GM15510 (cell line): ENCODE measurements around the gene NEK10.

Source experiments
- POLR2A ChIP-seq: IDR thresholded peaks from 3 replicates; pipeline ENCODE4 v1.6.1; 2011; ENCODE audit warnings: borderline replicate concordance; ENCODE audit not compliant: insufficient read length; ENCODE audit errors: extremely low read depth

NEK10 gene

GRCh38 chr3:27287052-27287451, 82.1 kb downstream of the NEK10 start:
- no peak for TF ChIP-seq POLR2A

- no peak for TF ChIP-seq POLR2A
Measured at GRCh38 chr3:27285668-27286067, 83.5 kb downstream of the NEK10 start.

GRCh38 chr3:27281671-27282150, 87.5 kb downstream of the NEK10 start:
- no peak for TF ChIP-seq POLR2A

- TF ChIP-seq POLR2A, result no peak
Measured at GRCh38 chr3:27279123-27279522, 90.1 kb downstream of the NEK10 start.

GRCh38 chr3:27278383-27279055, 90.7 kb downstream of the NEK10 start:
- no peak for TF ChIP-seq POLR2A

- TF ChIP-seq POLR2A, result no peak
Measured at GRCh38 chr3:27275441-27275990, 93.7 kb downstream of the NEK10 start.

- TF ChIP-seq POLR2A, result no peak
Measured at GRCh38 chr3:27271890-27272289, 97.3 kb downstream of the NEK10 start.

GRCh38 chr3:27254896-27255295, 114.3 kb downstream of the NEK10 start:
- no peak for TF ChIP-seq POLR2A

GRCh38 chr3:27253831-27254230, 115.4 kb downstream of the NEK10 start:
- TF ChIP-seq POLR2A, result no peak

GRCh38 chr3:27253391-27253790, 115.8 kb downstream of the NEK10 start:
- TF ChIP-seq POLR2A, result no peak

GRCh38 chr3:27252646-27253045, 116.5 kb downstream of the NEK10 start:
- TF ChIP-seq POLR2A, result no peak

- no peak for TF ChIP-seq POLR2A
Measured at GRCh38 chr3:27244374-27244773, 124.8 kb downstream of the NEK10 start.

- TF ChIP-seq POLR2A, result no peak
Measured at GRCh38 chr3:27239951-27240350, 129.2 kb downstream of the NEK10 start.

- TF ChIP-seq POLR2A, result no peak
Measured at GRCh38 chr3:27228805-27229204, 140.4 kb downstream of the NEK10 start.

- no peak for TF ChIP-seq POLR2A
Measured at GRCh38 chr3:27224197-27224596, 145.0 kb downstream of the NEK10 start.

GRCh38 chr3:27221264-27221932, 147.8 kb downstream of the NEK10 start:
- no peak for TF ChIP-seq POLR2A

- no peak for TF ChIP-seq POLR2A
Measured at GRCh38 chr3:27220166-27220565, 149.0 kb downstream of the NEK10 start.
